Measurements from ENCODE around the gene PTGIR.

The PTGIR gene

DNA sequence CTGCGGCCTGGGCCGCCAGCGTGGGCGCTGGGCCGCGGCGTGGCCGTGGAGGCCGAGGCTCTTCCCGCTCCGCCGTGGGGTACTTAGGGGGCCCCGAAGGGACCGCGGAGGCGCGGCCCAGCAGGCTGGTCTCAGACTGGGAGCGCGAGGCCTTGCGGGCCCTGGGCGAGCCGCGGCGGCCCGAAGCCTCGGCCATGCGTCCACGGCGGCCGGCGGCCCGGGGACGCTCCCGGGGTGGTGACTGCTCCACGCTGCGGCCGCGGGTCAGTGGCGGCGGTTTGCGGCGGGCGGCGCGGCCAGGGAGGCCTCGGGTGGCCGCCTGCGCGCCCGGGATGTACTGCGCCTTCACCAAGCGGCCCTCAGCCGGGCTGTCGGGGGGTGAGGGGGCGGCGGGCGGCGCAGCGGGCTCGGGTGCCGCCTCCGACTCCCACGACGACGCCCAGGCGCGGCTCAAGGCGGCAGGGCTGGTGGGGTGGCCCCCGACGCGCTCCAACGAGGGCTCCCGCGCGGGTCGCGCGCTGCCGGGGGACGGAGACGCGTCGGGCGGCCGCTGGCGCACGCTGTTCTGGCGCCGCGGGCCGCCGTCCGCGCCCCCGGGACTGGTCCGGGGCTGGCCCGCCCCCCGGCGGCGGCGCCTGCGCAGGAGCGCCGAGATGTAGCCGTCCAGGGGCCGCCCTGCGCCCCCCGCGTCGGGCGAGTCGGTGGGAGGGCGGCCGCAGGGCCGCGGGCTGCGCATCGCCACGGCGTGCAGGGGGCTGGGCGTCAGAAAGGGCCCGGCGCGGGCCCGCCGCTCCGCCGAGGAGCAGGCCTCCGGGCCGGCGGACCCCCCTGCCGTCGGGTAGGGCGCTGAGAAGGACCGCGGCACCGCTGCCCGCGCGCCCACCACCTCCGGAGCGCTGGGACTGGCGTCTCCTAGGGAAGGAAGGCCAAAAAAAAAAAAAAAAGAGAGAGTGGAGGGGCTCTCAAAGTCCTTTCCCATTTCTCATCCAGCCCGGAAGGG is 24.4 kb upstream of the PTGIR start:
- H3K4me3 ChIP-seq (ENCODE audit: low read depth, low read length) = no peak overlapping the region
- no peak for DNase-seq (ENCODE audit: low read depth)
- TF ChIP-seq, protein P1, sequence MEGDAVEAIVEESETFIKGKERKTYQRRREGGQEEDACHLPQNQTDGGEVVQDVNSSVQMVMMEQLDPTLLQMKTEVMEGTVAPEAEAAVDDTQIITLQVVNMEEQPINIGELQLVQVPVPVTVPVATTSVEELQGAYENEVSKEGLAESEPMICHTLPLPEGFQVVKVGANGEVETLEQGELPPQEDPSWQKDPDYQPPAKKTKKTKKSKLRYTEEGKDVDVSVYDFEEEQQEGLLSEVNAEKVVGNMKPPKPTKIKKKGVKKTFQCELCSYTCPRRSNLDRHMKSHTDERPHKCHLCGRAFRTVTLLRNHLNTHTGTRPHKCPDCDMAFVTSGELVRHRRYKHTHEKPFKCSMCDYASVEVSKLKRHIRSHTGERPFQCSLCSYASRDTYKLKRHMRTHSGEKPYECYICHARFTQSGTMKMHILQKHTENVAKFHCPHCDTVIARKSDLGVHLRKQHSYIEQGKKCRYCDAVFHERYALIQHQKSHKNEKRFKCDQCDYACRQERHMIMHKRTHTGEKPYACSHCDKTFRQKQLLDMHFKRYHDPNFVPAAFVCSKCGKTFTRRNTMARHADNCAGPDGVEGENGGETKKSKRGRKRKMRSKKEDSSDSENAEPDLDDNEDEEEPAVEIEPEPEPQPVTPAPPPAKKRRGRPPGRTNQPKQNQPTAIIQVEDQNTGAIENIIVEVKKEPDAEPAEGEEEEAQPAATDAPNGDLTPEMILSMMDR (IDR thresholded peaks at IDR 0.05; ENCODE audit: control insufficient read depth, extremely low read depth, insufficient read depth) = no peak

DNA sequence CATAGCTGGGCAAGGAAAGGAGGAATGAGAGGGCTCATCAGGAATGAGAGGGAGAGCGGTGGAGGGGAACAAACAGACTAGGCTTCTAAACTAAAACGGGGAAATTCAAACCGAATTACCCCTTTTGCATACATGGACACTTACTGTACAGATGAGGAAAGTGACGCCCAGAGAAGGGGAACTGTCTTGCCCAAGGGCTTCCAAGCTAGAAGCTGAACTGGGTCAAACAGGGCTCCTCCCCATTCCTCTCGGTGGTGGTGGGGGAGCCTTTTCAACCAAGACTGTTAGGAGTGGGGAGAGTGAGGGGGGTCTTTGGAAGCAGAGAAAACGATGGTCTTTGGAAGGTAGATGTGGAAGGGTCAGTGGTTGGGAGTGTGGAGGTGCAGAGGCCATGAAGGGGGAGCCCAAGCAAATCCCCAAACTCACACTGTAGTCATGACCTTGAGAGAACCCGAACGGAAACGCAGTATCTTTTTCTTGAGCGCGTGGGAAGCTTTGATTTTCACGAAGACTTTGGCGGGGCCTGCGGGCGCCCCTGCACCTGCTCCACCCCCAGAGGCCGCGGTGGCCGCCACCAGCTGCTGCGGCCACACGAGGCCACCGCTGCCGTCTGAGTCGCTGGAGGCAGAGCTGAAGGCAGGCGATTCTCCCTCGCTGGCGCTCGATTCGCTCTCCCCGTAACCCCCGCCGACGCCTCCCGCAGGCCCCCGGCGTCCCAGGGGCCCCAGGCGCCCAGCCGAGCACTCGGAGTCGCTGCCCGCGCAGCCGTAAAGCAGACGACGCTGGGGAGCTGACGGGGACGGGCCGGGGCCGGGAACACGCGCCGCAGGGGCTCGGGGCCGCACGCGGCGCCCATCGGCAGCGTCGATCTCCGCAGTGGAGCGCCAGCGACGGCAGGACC is 23.4 kb upstream of the PTGIR start:
- no peak overlapping the region for H3K4me3 ChIP-seq (ENCODE audit: low read depth, low read length)
- DNase-seq (ENCODE audit: low read depth) = no peak
- TF ChIP-seq, protein P1 (IDR thresholded peaks at IDR 0.05; ENCODE audit: control insufficient read depth, extremely low read depth, insufficient read depth) = no peak

DNA sequence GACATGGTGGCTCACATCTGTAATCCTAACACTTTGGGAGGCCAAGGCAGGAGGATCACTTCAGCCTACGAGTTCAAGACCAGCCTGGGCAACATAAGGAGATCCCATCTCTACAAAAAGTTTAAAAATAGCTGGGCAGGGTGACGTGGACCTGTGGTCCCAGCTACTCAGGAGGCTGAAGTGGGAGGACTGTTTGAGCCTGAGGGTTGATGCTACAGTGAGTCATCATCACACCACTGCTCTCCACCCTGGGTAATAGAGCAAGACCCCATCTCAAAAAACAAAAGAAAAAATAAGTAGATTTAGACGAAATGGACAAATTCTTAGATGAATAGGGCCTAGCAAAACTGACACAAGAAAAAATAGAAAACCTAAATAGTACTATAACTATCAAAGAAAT is 21.5 kb upstream of the PTGIR start:
- TF ChIP-seq, protein P1 (IDR thresholded peaks at IDR 0.05; ENCODE audit: control insufficient read depth, extremely low read depth, insufficient read depth) = no peak
- H3K4me3 ChIP-seq (ENCODE audit: low read depth, low read length) = no peak overlapping the region
- DNase-seq (ENCODE audit: low read depth) = no peak

DNA sequence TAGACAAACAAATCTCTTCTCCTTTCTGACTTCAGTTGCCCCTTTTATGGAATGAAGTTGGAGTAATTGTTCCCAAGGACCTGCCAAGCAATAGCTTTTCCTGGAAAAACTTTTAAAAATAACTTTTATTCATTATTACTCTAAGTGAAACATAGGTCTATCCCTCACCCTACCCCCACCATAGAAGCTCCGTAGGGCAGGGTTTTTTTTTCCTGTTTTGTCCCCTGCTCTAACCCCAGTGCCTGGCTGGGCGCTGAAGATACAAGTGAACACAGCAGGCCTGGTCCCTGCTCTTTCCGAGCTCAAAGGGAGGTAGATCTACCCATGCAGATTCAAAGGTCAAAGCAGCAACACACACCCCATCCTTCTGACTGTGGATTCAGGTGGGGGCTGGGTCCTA is 19.8 kb upstream of the PTGIR start:
- H3K4me3 ChIP-seq (ENCODE audit: low read depth, low read length) = no peak overlapping the region
- DNase-seq (ENCODE audit: low read depth) = no peak
- TF ChIP-seq, protein P1 (IDR thresholded peaks at IDR 0.05; ENCODE audit: control insufficient read depth, extremely low read depth, insufficient read depth) = no peak

DNA sequence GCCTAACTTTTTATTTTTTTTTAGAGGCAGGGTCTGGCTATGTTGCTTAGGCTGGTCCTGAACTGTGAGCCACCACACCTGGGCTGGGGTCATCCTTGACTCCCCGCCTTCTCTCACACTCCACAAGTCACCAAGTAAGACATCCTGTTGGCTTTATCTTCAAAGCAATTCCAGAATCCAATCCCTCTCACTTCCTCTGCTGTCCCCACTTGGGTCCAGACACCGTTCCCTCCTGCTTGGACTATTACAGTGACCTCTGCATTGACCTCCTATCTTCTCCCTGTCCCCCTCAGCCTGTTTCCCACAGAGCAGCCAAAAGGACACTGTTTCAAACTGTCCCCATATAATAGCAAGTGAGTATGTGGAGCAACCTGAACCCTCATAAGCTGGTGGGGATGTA is 15.8 kb upstream of the PTGIR start:
- no peak overlapping the region for H3K4me3 ChIP-seq (ENCODE audit: low read depth, low read length)
- TF ChIP-seq, protein P1 (IDR thresholded peaks at IDR 0.05; ENCODE audit: control insufficient read depth, extremely low read depth, insufficient read depth) = no peak
- DNase-seq (ENCODE audit: low read depth) = no peak

DNA sequence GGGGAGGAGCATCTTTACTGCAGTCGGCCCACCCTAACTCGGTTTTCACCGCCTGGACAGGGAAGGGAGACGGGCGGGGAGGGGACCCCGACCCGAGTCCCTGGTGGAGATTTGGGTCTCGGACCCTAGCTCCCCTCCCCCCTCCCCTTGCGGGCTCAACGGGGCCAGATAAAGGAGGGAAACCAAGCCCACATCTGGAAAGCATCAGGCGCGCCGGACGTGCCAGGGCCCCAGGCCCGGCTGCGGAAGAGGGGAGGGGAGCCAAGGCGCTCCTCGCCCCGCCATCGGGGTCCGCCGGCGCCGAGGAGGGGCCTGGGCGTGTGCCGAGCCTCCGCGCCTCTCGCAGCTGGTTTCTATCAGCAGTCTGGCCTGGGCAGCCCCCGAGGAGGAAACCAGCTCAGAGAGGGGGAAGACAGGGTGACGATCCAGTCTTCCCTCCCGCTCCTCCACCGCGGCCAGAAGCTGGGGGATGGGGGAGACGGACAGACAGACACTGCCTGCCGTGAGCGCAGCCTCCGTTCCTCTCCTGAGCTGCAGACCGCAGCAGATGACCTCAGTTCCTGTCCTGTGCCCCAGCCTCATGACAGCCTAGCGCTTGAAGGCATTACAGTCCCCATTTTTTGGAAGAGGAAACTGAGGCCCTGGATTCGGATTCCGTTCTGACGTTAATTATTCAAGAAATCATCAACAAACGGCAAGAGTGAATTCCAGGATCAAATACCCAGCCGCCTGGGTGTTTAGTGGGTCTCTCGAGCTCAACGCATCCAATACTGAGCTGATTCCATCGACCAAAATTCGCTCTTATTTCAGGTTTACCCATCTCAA is 14.7 kb upstream of the PTGIR start:
- no peak for DNase-seq (ENCODE audit: low read depth)
- TF ChIP-seq, protein P1 (IDR thresholded peaks at IDR 0.05; ENCODE audit: control insufficient read depth, extremely low read depth, insufficient read depth) = no peak

More for the DNA sequence above, 14.7 kb upstream of the PTGIR start:
- H3K4me3 ChIP-seq (ENCODE audit: low read depth, low read length) = peak overlapping the region; percentile 34
